Gastroesophageal sphincter (tissue), 4 donors: ENCODE data around the gene C10orf62. TPM values are rescaled to one million over a fixed set of nuclear protein-coding genes. Genes with fewer than 3 reads are reported as not detected.

Experiments
- ATAC-seq: fragments of 150-250 bp; one replicate; pipeline ENCODE4 v1.9.1; 2016; ENCODE audit warnings: mild to moderate bottlenecking, moderate library complexity
- H3K27ac ChIP-seq, 4 donors: fragments of 200-600 bp; sonication (generic) in 3 of 4; 1 replicate in 3 of 4; 2 replicates in 1 of 4; pipeline ENCODE4 v1.5.1; 2016 to 2019
- H3K27me3 ChIP-seq: fragments of 200-600 bp; sonication (generic); one replicate; pipeline ENCODE4 v1.5.1; 2019
- H3K36me3 ChIP-seq, 2 donors: fragments of 200-600 bp; sonication (generic); one replicate each; pipeline ENCODE4 v1.5.1; 2019; ENCODE audit warnings: control low read depth in 1 of 2
- H3K4me1 ChIP-seq, 3 donors: fragments of 200-600 bp; sonication (generic); 1 replicate in 2 of 3; 2 replicates in 1 of 3; pipeline ENCODE4 v1.5.1; 2016 to 2019; ENCODE audit warnings: control low read depth in 2 of 3
- H3K4me3 ChIP-seq, 2 donors: fragments of 200-600 bp; sonication (generic); one replicate each; pipeline ENCODE4 v1.5.1; 2019; ENCODE audit warnings: mild to moderate bottlenecking in 1 of 2, moderate library complexity in 1 of 2
- H3K9me3 ChIP-seq, 3 donors: fragments of 200-600 bp; sonication (generic); one replicate each; pipeline ENCODE4 v1.5.1; 2017 to 2019; ENCODE audit warnings: control low read depth in 2 of 3
- CTCF ChIP-seq, 4 experiments: fragments of 200-600 bp in 2 of 4; fragments of 450-650 bp in 2 of 4; sonication (generic) in 1 of 4; IDR thresholded peaks; one replicate each; pipeline ENCODE4 v1.5.1; 2017 to 2019; ENCODE audit warnings: antibody characterized with exemption in 4 of 4, mild to moderate bottlenecking in 2 of 4, moderate library complexity in 2 of 4
- EP300 ChIP-seq: sonication (generic); formaldehyde crosslinking; IDR thresholded peaks from one replicate; pipeline ENCODE4 v1.6.1; 2017; ENCODE audit warnings: antibody characterized with exemption, mild to moderate bottlenecking
- POLR2A ChIP-seq, 2 donors: fragments of 450-650 bp; IDR thresholded peaks; one replicate each; pipeline ENCODE4 v1.6.1; 2017; ENCODE audit warnings: antibody characterized with exemption in 2 of 2, mild to moderate bottlenecking in 2 of 2, moderate library complexity in 1 of 2
- POLR2AphosphoS5 ChIP-seq: sonication (generic); formaldehyde crosslinking; IDR thresholded peaks from one replicate; pipeline ENCODE4 v1.6.1; 2017; ENCODE audit warnings: antibody characterized with exemption
- WGBS, 2 donors: methylation state at CpG; one replicate each; pipeline ENCODE4 v1.1.5; 2018; ENCODE audit warnings: low coverage in 1 of 2; 5-methylcytosine and 5-hydroxymethylcytosine counted together
- total RNA-seq, 4 donors: library from RNA; depleted of rRNA; stranded (reverse); fragments of >200 nt; gene quantifications; one replicate each; pipeline ENCODE4 v1.1.0, GENCODE V29; 2016

C10orf62 gene
- total RNA-seq, 4 donors from 2014 or later = not detected

DNA sequence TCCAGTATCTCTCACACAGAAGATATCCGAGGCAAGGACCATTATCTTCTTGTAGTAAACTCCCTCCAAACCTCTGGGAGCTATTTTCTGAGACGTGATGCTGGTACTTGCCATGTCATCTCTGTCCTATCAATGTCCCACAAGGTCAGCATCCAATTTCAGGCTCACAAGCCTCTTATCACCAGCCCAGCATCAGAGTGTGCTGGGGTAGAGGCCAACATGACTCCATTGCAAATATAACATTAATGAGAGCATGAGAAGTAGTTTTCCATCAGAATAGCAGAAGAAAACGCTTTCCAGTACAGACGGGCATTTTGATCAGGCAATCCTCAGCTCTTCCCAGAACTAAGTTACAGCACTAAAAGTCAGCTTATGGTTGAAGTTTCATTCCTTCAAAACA lies 38.2 kb downstream of the C10orf62 start:
- no peaks in the 10 kb centered on the region for H3K36me3 ChIP-seq
- ATAC-seq = no peak
- H3K27me3 ChIP-seq = no peaks in the 10 kb centered on the region
- no peak overlapping the region for H3K4me3 ChIP-seq
- WGBS, 2 donors = 42 to 72% methylated on average over 4 of the region's 4 CpGs
- no peaks in the 10 kb centered on the region for H3K9me3 ChIP-seq
- H3K27ac ChIP-seq = no peak overlapping the region
- H3K4me1 ChIP-seq = peaks cover 0 to 12% (median 0%) of the 10 kb centered on the region in 3 donors
- TF ChIP-seq POLR2A (IDR thresholded peaks at IDR 0.05) = no peak
- no peak for TF ChIP-seq EP300
- TF ChIP-seq POLR2AphosphoS5 = no peak
- TF ChIP-seq CTCF (IDR thresholded peaks at IDR 0.05) = no peak

DNA sequence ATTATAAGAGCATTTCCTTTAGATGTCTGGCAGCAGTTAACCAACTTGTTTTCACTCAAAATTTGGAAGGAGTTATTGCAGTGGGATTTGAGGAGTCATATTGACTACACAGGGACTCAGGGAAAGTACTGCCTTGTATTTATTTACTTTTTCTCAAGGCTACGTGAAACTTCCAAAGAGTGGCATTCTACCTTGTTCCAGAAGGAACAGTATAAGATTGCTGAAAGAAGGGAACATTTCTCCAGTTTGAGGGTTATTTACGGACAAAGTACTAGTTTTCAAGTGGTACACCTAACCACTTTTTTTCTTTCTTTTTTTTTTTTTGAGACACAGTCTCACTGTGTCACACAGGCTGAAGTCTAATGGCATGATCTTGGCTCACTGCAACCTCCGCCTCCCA lies 38.7 kb downstream of the C10orf62 start:
- peaks cover 0 to 14% (median 0%) of the 10 kb centered on the region in 3 donors for H3K4me1 ChIP-seq
- no peak overlapping the region for H3K27ac ChIP-seq
- H3K36me3 ChIP-seq = no peaks in the 10 kb centered on the region
- 50 to 72% methylated on average over 2 to 3 of the region's 3 CpGs for WGBS, 2 donors
- no peaks in the 10 kb centered on the region for H3K9me3 ChIP-seq
- TF ChIP-seq CTCF (IDR thresholded peaks at IDR 0.05) = no peak
- no peak for TF ChIP-seq POLR2AphosphoS5
- TF ChIP-seq EP300 = no peak
- no peak for TF ChIP-seq POLR2A (IDR thresholded peaks at IDR 0.05)
- H3K4me3 ChIP-seq = no peak overlapping the region
- no peak for ATAC-seq
- no peaks in the 10 kb centered on the region for H3K27me3 ChIP-seq

GRCh38 chr10:97629289-97629688 lies 39.8 kb downstream of the C10orf62 start:
- TF ChIP-seq POLR2AphosphoS5 (no peak), POLR2A (IDR thresholded peaks at IDR 0.05) (no peak), EP300 (no peak), CTCF (IDR thresholded peaks at IDR 0.05) (no peak)
- Histone ChIP-seq H3K4me1 (peaks cover 0 to 18% (median 4%) of the 10 kb centered on the region in 3 donors), H3K9me3 (no peaks in the 10 kb centered on the region), H3K4me3 (no peak overlapping the region), H3K27me3 (no peaks in the 10 kb centered on the region), H3K36me3 (no peaks in the 10 kb centered on the region), H3K27ac (no peak overlapping the region)
- no peak for ATAC-seq
- WGBS, 2 donors = 100% methylated on average over 1 to 4 of the region's 5 CpGs

GRCh38 chr10:97631098-97631497 lies 41.6 kb downstream of the C10orf62 start:
- H3K4me1 ChIP-seq = peaks cover 0 to 18% (median 4%) of the 10 kb centered on the region in 3 donors
- H3K27ac ChIP-seq = no peak overlapping the region
- no peaks in the 10 kb centered on the region for H3K27me3 ChIP-seq
- ATAC-seq = no peak
- H3K9me3 ChIP-seq = no peaks in the 10 kb centered on the region
- H3K36me3 ChIP-seq = no peaks in the 10 kb centered on the region
- TF ChIP-seq POLR2A (IDR thresholded peaks at IDR 0.05) = no peak
- TF ChIP-seq POLR2AphosphoS5 = no peak
- no peak for TF ChIP-seq EP300
- no peak for TF ChIP-seq CTCF (IDR thresholded peaks at IDR 0.05)
- no peak overlapping the region for H3K4me3 ChIP-seq

GRCh38 chr10:97632949-97633884 lies 43.7 kb downstream of the C10orf62 start, which contains the start of gene MORN4:
Gene MORN4 (minus strand): TSS chr10:97633500. CDS start chr10:97619653, 13,847 bp downstream.
- Histone ChIP-seq H3K27ac (peak within 1 kb of the TSS in 3 of 4 donors; percentile 73 to 77 (median 77)), H3K27me3 (no peaks in the 10 kb centered on the region), H3K4me1 (peaks cover 0 to 18% (median 4%) of the 10 kb centered on the region in 3 donors), H3K36me3 (no peaks in the 10 kb centered on the region), H3K9me3 (no peaks in the 10 kb centered on the region), H3K4me3 (peak within 1 kb of the TSS; percentile 55 to 82)
- ATAC-seq = peak; percentile 99
- WGBS, 2 donors = 2 to 4% methylated on average over 8 to 14 of the region's 62 CpGs
- TF ChIP-seq POLR2AphosphoS5 (peak; percentile 21), CTCF (IDR thresholded peaks at IDR 0.05) (peak in 1 of 4 experiments; percentile 24), POLR2A (IDR thresholded peaks at IDR 0.05) (no peak), EP300 (no peak)
